Esophagus muscularis mucosa (tissue), 4 donors: ENCODE data around the gene MIAT.
"Not testable (repeated sequence)": the region's sequence is repeated elsewhere in the genome, so short reads cannot be mapped to it uniquely, and the experiment has no call there.

Experiments used
- CTCF ChIP-seq, 3 experiments: fragments of 200-600 bp in 2 of 3; fragments of 450-650 bp in 1 of 3; sonication (generic) in 2 of 3; IDR thresholded peaks; one replicate each; pipeline ENCODE4 v1.5.1; 2017 to 2019; ENCODE audit warnings: antibody characterized with exemption in 3 of 3, mild to moderate bottlenecking in 2 of 3, moderate library complexity in 1 of 3
- EP300 ChIP-seq: sonication (generic); formaldehyde crosslinking; IDR thresholded peaks from one replicate; pipeline ENCODE4 v1.6.1; 2017; ENCODE audit warnings: antibody characterized with exemption
- POLR2A ChIP-seq: fragments of 450-650 bp; IDR thresholded peaks from one replicate; pipeline ENCODE4 v1.6.1; 2017; ENCODE audit warnings: antibody characterized with exemption, moderate library complexity, mild to moderate bottlenecking, low read depth
- POLR2AphosphoS5 ChIP-seq, 2 donors: sonication (generic); formaldehyde crosslinking; IDR thresholded peaks; one replicate each; pipeline ENCODE4 v1.6.1; 2017; ENCODE audit warnings: antibody characterized with exemption in 2 of 2

GRCh38 chr22:26613753-26614152 is 43.6 kb upstream of the MIAT start:
- not testable (repeated sequence) for TF ChIP-seq CTCF (IDR thresholded peaks at IDR 0.05); EP300; POLR2A; POLR2AphosphoS5 (IDR thresholded peaks at IDR 0.05)
